Neural cell (in vitro differentiated cells): ENCODE data around the gene LRIT1. TPM values are rescaled to one million over a fixed set of nuclear protein-coding genes. Genes with fewer than 3 reads are reported as not detected.
"Not testable (repeated sequence)": the region's sequence is repeated elsewhere in the genome, so short reads cannot be mapped to it uniquely, and the experiment has no call there.

Experiments used
- H2AFZ ChIP-seq: fragments of 200-600, 300-800 bp; sonication (generic), shearing (Covaris generic); 2 replicates; pipeline ENCODE4 v1.6.0; 2014; ENCODE audit warnings: low read depth, mild to moderate bottlenecking, antibody characterized with exemption, low read length, moderate library complexity
- H3F3A ChIP-seq: fragments of 200-600 bp; shearing (Covaris generic); 2 replicates; pipeline ENCODE4 v1.6.1; 2016; ENCODE audit warnings: mild to moderate bottlenecking, moderate library complexity, mixed read lengths, antibody characterized with exemption, low read length; ENCODE audit not compliant: insufficient read depth, poor library complexity, severe bottlenecking
- H3K27ac ChIP-seq: fragments of 200-600, 300-800 bp; sonication (generic), shearing (Covaris generic); 2 replicates; pipeline ENCODE4 v1.5.1; 2014; ENCODE audit warnings: mild to moderate bottlenecking, low read length, moderate library complexity
- H3K27me3 ChIP-seq: fragments of 300-800, 200-600 bp; sonication (generic), shearing (Covaris generic); 2 replicates; pipeline ENCODE4 v1.6.0; 2014; ENCODE audit warnings: mild to moderate bottlenecking, low read depth, low read length, moderate library complexity; ENCODE audit not compliant: insufficient read depth
- H3K36me3 ChIP-seq: fragments of 300-800, 200-600 bp; sonication (generic), shearing (Covaris generic); 2 replicates; pipeline ENCODE4 v1.5.1; 2014; ENCODE audit warnings: mild to moderate bottlenecking, antibody characterized with exemption, low read length, moderate library complexity; ENCODE audit not compliant: insufficient read depth
- H3K4me2 ChIP-seq: fragments of 300-800, 200-600 bp; sonication (generic), shearing (Covaris generic); 2 replicates; pipeline ENCODE4 v1.6.0; 2014; ENCODE audit warnings: mild to moderate bottlenecking, low read length
- H3K4me3 ChIP-seq: fragments of 300-800, 200-600 bp; sonication (generic), shearing (Covaris generic); 2 replicates; pipeline ENCODE4 v1.5.1; 2014; ENCODE audit warnings: mild to moderate bottlenecking, low read length, moderate library complexity
- H3K79me2 ChIP-seq: fragments of 200-600 bp; shearing (Covaris generic); replicated peaks from 2 replicates; pipeline ENCODE4 v1.6.0; 2014; ENCODE audit warnings: mild to moderate bottlenecking, low read length, moderate library complexity; ENCODE audit not compliant: insufficient read depth
- H3K9ac ChIP-seq: fragments of 300-800, 200-600 bp; sonication (generic), shearing (Covaris generic); 2 replicates; pipeline ENCODE4 v1.6.1; 2016; ENCODE audit warnings: mild to moderate bottlenecking, low read length, mixed read lengths
- H3K9me2 ChIP-seq: fragments of 200-600 bp; shearing (Covaris generic); 2 replicates; pipeline ENCODE4 v1.6.1; 2016; ENCODE audit warnings: mild to moderate bottlenecking, low read length, mixed read lengths; ENCODE audit not compliant: insufficient read depth
- H3K9me3 ChIP-seq: fragments of 200-600, 300-800 bp; sonication (generic), shearing (Covaris generic); 2 replicates; pipeline ENCODE4 v1.6.1; 2016; ENCODE audit warnings: mild to moderate bottlenecking, mixed run types, low read length, moderate library complexity, mixed read lengths
- H4K20me1 ChIP-seq: fragments of 200-600 bp; shearing (Covaris generic); 2 replicates; pipeline ENCODE4 v1.6.1; 2016; ENCODE audit warnings: mild to moderate bottlenecking, mixed run types; ENCODE audit not compliant: insufficient read depth
- CTCF ChIP-seq: fragments of 450-650 bp; IDR thresholded peaks from 2 replicates; pipeline ENCODE4 v1.5.1; 2014; ENCODE audit warnings: antibody characterized with exemption, mild to moderate bottlenecking, moderate library complexity; ENCODE audit not compliant: poor library complexity, severe bottlenecking
- EP300 ChIP-seq: fragments of 450-650 bp; conservative IDR thresholded peaks from 2 replicates; pipeline ENCODE4 v1.6.1; 2014; ENCODE audit warnings: antibody characterized with exemption, mild to moderate bottlenecking, moderate library complexity; ENCODE audit not compliant: poor library complexity, severe bottlenecking
- EZH2 ChIP-seq: fragments of 200-600, 300-800 bp; shearing (Covaris generic), sonication (generic); IDR thresholded peaks from 2 replicates; pipeline ENCODE4 v1.6.1; 2014; ENCODE audit warnings: antibody characterized with exemption, low read length, borderline replicate concordance, mild to moderate bottlenecking; ENCODE audit not compliant: insufficient read depth, poor library complexity, severe bottlenecking
- MXI1 ChIP-seq: fragments of 450-650 bp; conservative IDR thresholded peaks from 2 replicates; pipeline ENCODE4 v1.6.1; 2014; ENCODE audit warnings: antibody characterized with exemption, mild to moderate bottlenecking; ENCODE audit not compliant: poor library complexity, severe bottlenecking
- POLR2AphosphoS5 ChIP-seq: IDR thresholded peaks from 2 replicates; pipeline ENCODE4 v1.6.1; 2012
- RAD21 ChIP-seq: fragments of 450-650 bp; conservative IDR thresholded peaks from 2 replicates; pipeline ENCODE4 v1.6.1; 2014; ENCODE audit warnings: antibody characterized with exemption, mild to moderate bottlenecking, moderate library complexity
- REST ChIP-seq: IDR thresholded peaks from 2 replicates; pipeline ENCODE4 v1.6.1; 2012; ENCODE audit warnings: borderline replicate concordance
- SMC3 ChIP-seq: fragments of 450-650 bp; conservative IDR thresholded peaks from 2 replicates; pipeline ENCODE4 v1.6.1; 2014; ENCODE audit warnings: antibody characterized with exemption, mild to moderate bottlenecking, moderate library complexity; ENCODE audit not compliant: poor library complexity
- TAF1 ChIP-seq: IDR thresholded peaks from 2 replicates; pipeline ENCODE4 v1.6.1; 2012; ENCODE audit warnings: low read depth
- polyA plus RNA-seq: library from polyadenylated mRNA; depleted of rRNA; stranded (reverse); fragments of >200 nt; gene quantifications from 2 replicates; pipeline ENCODE4 v1.2.3, GENCODE V29; 2014

LRIT1 gene
- polyA plus RNA-seq, 1 donor from 2014 or later = not detected

- H3K27me3 ChIP-seq, H3K9me3 ChIP-seq, H3F3A ChIP-seq, H3K9me2 ChIP-seq, H3K27ac ChIP-seq, H3K4me3 ChIP-seq, H4K20me1 ChIP-seq, H3K79me2 ChIP-seq, H2AFZ ChIP-seq, H3K4me2 ChIP-seq, H3K9ac ChIP-seq, H3K36me3 ChIP-seq: not testable (repeated sequence)
These were observed 38.6 kb upstream of the LRIT1 start for GRCh38 chr10:84279876-84280475.

GRCh38 chr10:84270708-84271107 is 29.4 kb upstream of the LRIT1 start:
- Histone ChIP-seq H3K4me3 (no peak overlapping the region), H3K79me2 (no peaks in the 10 kb centered on the region), H3K4me2 (no peak overlapping the region), H3K9ac (no peak overlapping the region), H3K9me2 (no peaks in the 10 kb centered on the region), H3K36me3 (no peaks in the 10 kb centered on the region), H3K27me3 (no peaks in the 10 kb centered on the region), H3F3A (no peaks in the 10 kb centered on the region), H4K20me1 (no peaks in the 10 kb centered on the region), H3K27ac (no peak overlapping the region), H2AFZ (no peak overlapping the region), H3K9me3 (no peaks in the 10 kb centered on the region)
- TF ChIP-seq TAF1 (no peak), MXI1 (no peak), EP300 (no peak), POLR2AphosphoS5 (no peak), EZH2 (no peak), RAD21 (no peak), CTCF (no peak), SMC3 (no peak), REST (no peak)

- no peak overlapping the region for H3K4me3 ChIP-seq
- no peak overlapping the region for H3K4me2 ChIP-seq
- H2AFZ ChIP-seq = no peak overlapping the region
- H3K9me2 ChIP-seq = no peaks in the 10 kb centered on the region
- H3K9ac ChIP-seq = no peak overlapping the region
- H3K79me2 ChIP-seq = no peaks in the 10 kb centered on the region
- H3K27ac ChIP-seq = no peak overlapping the region
- TF ChIP-seq POLR2AphosphoS5 (no peak), RAD21 (no peak), SMC3 (no peak), CTCF (no peak), EP300 (no peak), MXI1 (no peak), TAF1 (no peak), REST (no peak), EZH2 (no peak)
- no peaks in the 10 kb centered on the region for H4K20me1 ChIP-seq
- H3K9me3 ChIP-seq = no peaks in the 10 kb centered on the region
- no peaks in the 10 kb centered on the region for H3K27me3 ChIP-seq
- H3F3A ChIP-seq = no peaks in the 10 kb centered on the region
- H3K36me3 ChIP-seq = no peaks in the 10 kb centered on the region
These were observed 28.4 kb upstream of the LRIT1 start for GRCh38 chr10:84269773-84270172.
